ENCODE measurements around the gene PLXNA4. TPM values are rescaled to one million over a fixed set of nuclear protein-coding genes. Genes with fewer than 3 reads are reported as not detected.
A peak's percentile ranks its signal among the peaks of the same experiment; 100 is the strongest.

Gene PLXNA4
- total and polyA plus RNA-seq, 11 donors = 1.8 to 22.1 (median 10.5) TPM

- TF ChIP-seq POLR2A (IDR thresholded peaks at IDR 0.05) (no peak), CTCF (IDR thresholded peaks at IDR 0.05) (no peak)
- 89 to 94% (median 92%) methylated on average over 7 of the region's 7 CpGs for WGBS, 4 donors
- no peaks in the 10 kb centered on the region for H3K9me3 ChIP-seq
- DNase-seq (no peak), ATAC-seq (no peak)
- no peak overlapping the region for H3K27ac ChIP-seq
- no peak overlapping the region for H3K4me3 ChIP-seq
- H3K4me1 ChIP-seq = peaks cover 0 to 6% (median 0%) of the 10 kb centered on the region in 12 donors
- H3K36me3 ChIP-seq = no peaks in the 10 kb centered on the region
- H3K27me3 ChIP-seq = no peaks in the 10 kb centered on the region
- intact Hi-C loops (cut with DNase I) = no loop called here
These were observed 345.8 kb downstream of the PLXNA4 start for GRCh38 chr7:132230462-132230861.

GRCh38 chr7:132228240-132228639 is 348.0 kb downstream of the PLXNA4 start:
- Histone ChIP-seq H3K4me1 (peaks cover 0 to 16% (median 0%) of the 10 kb centered on the region in 12 donors), H3K27me3 (no peaks in the 10 kb centered on the region), H3K9me3 (no peaks in the 10 kb centered on the region), H3K27ac (no peak overlapping the region), H3K36me3 (no peaks in the 10 kb centered on the region), H3K4me3 (no peak overlapping the region)
- no peak for ATAC-seq
- 89 to 94% (median 92%) methylated on average over 14 of the region's 14 CpGs for WGBS, 4 donors
- intact Hi-C loops (cut with DNase I) = no loop called here
- no peak for DNase-seq
- no peak for TF ChIP-seq CTCF (IDR thresholded peaks at IDR 0.05)
- no peak for TF ChIP-seq POLR2A (IDR thresholded peaks at IDR 0.05)

GRCh38 chr7:132226957-132227290 is 349.3 kb downstream of the PLXNA4 start:
- intact Hi-C loops (cut with DNase I) = no loop called here
- 77 to 100% (median 89%) methylated on average over 1 to 3 of the region's 3 CpGs for WGBS, 4 donors
- DNase-seq (no peak), ATAC-seq (no peak)
- Histone ChIP-seq H3K27ac (no peak overlapping the region), H3K27me3 (no peaks in the 10 kb centered on the region), H3K9me3 (no peaks in the 10 kb centered on the region), H3K36me3 (no peaks in the 10 kb centered on the region), H3K4me3 (no peak overlapping the region), H3K4me1 (peaks cover 0 to 16% (median 0%) of the 10 kb centered on the region in 12 donors)
- TF ChIP-seq CTCF (IDR thresholded peaks at IDR 0.05) (no peak), POLR2A (IDR thresholded peaks at IDR 0.05) (no peak)

- Histone ChIP-seq H3K4me1 (peaks cover 0 to 16% (median 0%) of the 10 kb centered on the region in 12 donors), H3K36me3 (no peaks in the 10 kb centered on the region), H3K9me3 (no peaks in the 10 kb centered on the region), H3K27me3 (no peaks in the 10 kb centered on the region), H3K4me3 (no peak overlapping the region), H3K27ac (peak overlapping the region in 1 of 12 donors; percentile 62)
- ATAC-seq (peak in 3 of 4 donors; percentile 17 to 32 (median 20)), DNase-seq (no peak)
- 80 to 89% (median 89%) methylated on average over 11 of the region's 11 CpGs for WGBS, 4 donors
- no peak for TF ChIP-seq POLR2A (IDR thresholded peaks at IDR 0.05)
- TF ChIP-seq CTCF (IDR thresholded peaks at IDR 0.05) = peak in 1 of 12 donors; percentile 7
- intact Hi-C loops (cut with DNase I) = no loop called here
These were observed 350.0 kb downstream of the PLXNA4 start for GRCh38 chr7:132226046-132226956.
